HG03439 (cell line): ENCODE data around the gene UBE2E2.
"Not testable (repeated sequence)": the region's sequence is repeated elsewhere in the genome, so short reads cannot be mapped to it uniquely, and the experiment has no call there.

Source experiments
- ATAC-seq: cut with Tn5 transposase; IDR thresholded peaks from one replicate; pipeline ENCODE4 v1.9.1; 2021; ENCODE audit warnings: mild to moderate bottlenecking, moderate library complexity; ENCODE audit not compliant: unreplicated experiment

The UBE2E2 gene

GRCh38 chr3:23202921-23203707, at the start of gene UBE2E2:
Gene UBE2E2, plus strand, starts transcription at chr3:23203327.
- ATAC-seq: peak; percentile 77

- ATAC-seq: no peak
These were observed 49.7 kb upstream of the UBE2E2 start for GRCh38 chr3:23153436-23153835.

GRCh38 chr3:23157331-23157730, 45.8 kb upstream of the UBE2E2 start:
- no peak for ATAC-seq

GRCh38 chr3:23159929-23160328, 43.2 kb upstream of the UBE2E2 start:
- ATAC-seq: no peak

DNA sequence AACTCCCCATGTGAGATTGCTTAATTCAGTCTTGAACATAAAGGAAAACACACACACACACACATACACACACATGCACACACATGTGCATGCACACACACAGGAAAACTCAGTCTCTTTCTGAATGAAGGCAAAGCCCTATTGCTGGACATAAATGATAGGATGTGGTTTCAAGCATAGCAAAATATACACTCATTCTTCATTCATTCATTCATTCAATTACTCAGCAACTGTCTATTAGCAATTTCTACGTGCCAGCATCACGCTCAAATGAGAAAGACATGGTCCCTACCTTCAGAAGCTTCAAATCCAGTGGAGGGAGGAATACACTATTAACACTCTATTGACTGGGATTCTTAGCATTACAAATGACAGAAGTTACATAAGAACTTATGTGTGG, 41.8 kb upstream of the UBE2E2 start:
- ATAC-seq: no peak

- peak; percentile 77 for ATAC-seq
These were observed 41.1 kb upstream of the UBE2E2 start for GRCh38 chr3:23161896-23162570.

DNA sequence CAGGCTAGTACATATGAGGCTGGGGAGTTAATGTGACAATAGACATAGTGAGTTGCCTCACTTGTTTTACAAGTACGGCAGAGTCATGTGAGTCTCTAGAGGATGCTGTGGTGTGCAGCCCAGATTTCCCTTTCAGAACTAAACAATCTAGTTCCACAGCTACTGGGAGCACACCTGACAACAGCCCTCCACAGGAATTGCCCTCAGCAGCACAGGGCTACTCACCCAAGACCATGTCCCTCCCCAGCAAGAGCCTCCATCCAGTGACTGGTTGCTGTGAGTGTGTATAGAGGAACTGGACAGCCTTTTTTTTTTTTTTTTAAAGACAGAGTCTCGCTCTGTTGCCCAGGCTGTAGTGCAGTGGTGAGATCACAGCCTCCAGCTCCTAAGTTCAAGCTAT, 40.2 kb upstream of the UBE2E2 start:
- ATAC-seq: peak; percentile 38

DNA sequence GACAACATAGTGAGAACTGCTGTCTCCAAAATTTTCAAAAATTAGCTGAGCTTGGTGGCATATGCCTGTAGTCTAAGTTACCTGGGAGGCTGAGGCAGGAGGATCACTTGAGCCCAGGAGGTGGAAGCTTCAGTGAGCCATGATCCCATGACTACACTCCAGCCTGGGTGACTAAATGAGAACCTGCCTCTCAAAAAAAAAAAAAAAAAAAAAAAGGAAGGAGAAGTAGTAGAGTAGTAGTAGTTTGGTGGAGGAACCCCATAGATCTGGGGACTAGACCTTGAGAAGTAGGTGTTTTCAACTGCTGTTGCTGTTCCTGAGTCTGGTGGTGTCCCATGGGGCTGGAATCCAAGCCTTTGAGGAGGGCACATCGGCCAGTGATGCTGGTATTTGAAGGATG, 38.4 kb upstream of the UBE2E2 start:
- ATAC-seq: no peak

DNA sequence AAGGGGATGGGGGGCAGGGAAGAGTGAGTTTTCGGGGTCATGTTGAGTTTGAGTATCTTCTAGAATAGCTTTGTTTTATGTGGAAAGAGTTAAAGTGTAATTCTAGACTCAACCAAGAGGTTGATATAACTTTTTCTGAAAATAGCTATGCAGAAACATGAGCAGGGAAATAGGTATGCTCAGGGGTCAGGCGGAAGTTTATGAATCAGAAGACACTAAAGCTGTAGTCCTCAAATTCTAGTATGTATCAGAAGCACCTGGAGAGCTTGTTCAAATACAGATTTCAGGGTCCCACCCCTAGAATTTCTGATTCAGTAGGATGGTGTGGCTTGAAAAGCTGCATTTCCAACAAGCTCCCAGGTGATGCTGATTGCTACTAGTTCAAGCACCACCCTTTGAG, 37.6 kb upstream of the UBE2E2 start:
- ATAC-seq: no peak

DNA sequence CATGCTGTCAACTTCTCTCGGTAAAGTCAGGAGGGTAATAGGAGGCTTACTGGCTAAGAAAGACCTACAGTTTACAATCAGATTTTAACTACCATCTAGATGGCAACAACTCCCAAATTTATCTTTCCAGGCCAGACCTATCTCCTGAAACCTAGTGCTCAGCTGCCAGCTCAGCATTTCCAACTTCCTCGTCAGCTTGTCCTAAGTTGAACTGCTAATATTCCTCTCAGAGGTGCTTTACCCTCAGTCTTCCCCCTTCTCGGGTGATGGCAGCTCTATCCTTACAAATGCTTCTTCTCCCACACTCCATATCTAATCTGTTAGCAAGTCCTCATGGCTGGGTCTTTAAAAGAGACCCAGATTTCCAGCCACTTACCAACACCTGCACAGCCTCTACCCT, 36.9 kb upstream of the UBE2E2 start:
- no peak for ATAC-seq

DNA sequence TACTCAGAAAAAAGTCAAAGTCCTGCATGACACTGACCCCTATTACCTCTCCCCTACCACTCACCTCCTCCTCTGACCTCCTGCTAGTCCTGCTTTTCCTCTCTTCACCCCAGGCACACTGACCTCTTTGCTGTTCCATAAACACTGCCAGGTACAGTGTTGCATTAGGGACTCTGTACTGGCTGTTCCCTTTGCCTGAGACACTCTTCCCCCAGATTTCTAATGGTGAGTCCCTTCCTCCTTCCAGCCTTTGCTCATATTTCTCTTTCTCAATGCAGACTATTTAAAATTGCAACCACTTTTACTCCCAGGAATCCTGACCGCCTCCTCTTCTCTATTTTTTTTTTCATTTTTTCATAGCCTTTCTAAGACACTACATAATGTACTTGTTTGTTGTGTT, 36.3 kb upstream of the UBE2E2 start:
- no peak for ATAC-seq

DNA sequence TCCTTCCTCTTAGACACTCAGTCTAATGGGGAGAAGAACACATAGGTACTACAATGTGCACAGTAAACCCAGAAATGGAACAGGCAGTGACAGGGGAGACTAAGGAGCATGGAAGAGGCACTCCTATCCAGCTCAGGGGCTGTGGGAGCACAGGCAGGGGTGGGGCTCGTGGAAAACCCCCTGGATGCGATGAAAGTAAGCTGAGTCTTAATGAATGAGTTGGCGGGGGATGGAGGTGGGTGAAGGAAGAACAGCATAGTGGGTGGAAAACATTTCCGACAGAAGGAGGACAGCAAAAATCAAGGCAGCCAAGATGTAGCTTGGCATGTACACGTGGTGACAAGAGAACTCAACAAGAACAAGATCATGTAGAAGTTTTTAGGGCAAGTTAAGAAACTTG, 33.6 kb upstream of the UBE2E2 start:
- ATAC-seq: no peak

DNA sequence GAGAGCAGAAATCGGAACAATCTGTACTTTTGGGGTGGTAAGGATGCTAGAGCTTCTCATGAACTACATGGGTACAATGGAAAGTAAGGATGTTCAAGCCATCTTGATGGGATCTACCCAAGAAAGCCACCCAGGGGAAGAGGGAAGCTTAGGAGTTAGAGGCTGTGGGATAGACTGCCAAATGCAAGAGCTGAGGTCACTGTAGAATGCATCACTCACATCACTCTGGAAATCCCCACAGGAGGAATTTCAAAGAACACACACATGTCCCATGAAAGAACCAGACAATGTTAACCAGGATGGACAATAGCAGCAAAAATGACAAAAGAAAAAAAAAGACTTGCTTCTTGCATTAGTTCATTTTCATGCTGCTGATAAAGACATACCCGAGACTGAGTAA, 32.8 kb upstream of the UBE2E2 start:
- ATAC-seq: no peak

- no peak for ATAC-seq
These were observed 31.1 kb upstream of the UBE2E2 start for GRCh38 chr3:23172059-23172458.

DNA sequence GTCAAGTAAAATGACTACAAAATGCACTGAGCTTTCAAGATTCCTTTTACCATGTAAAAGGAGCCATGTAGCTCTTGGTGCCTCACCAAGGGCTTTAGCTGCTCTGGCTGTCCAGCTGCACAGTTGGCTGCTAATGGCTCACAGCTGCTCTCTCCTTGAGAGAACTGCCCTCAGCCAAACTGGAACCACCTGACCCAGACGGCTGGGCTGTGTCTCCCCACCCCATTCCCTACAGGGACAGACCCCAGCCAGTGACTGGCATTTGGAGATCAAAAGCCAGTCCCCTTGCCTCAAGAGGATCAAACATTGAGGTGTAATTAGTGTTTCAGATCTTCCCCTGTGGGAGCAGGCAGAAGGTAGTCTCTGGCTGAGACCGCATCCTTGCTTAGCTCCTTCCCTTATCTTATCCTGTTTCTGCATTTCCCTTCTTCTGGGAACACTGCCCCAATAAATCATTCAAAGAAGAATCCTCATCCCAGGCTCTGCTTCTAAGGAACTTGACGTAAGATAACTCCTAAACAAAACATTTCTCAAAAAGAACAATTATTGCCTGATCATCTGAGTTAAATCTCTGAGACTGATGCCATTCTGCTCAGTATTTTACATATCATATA, 28.6 kb upstream of the UBE2E2 start:
- no peak for ATAC-seq

- no peak for ATAC-seq
These were observed 27.6 kb upstream of the UBE2E2 start for GRCh38 chr3:23175341-23176083.

GRCh38 chr3:23176839-23177238, 26.3 kb upstream of the UBE2E2 start:
- not testable (repeated sequence) for ATAC-seq

DNA sequence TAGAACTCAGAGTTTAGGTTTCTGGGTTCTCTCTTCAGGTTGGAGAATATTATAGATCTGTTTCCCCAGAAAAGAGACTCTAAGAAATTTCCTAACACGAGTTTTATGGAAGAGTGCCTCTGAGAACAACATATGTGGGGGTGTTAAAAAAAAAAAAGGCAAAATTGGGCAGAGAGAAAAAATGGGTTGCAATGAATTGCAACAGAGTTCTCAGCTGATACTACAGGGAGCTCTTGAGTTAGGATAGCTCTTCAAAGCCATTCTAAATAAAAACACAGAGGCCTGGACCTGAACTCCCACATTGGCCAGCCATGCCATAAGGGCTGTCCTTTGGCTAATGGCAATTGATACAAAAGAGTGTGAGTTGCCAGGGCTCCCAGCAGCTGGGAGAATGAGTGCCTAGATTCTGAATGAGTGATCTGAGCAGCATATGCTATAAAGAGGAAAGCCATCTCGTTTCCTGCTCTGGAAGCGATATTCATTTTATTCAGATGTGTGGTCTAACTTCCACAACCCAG, 20.1 kb upstream of the UBE2E2 start:
- no peak for ATAC-seq

DNA sequence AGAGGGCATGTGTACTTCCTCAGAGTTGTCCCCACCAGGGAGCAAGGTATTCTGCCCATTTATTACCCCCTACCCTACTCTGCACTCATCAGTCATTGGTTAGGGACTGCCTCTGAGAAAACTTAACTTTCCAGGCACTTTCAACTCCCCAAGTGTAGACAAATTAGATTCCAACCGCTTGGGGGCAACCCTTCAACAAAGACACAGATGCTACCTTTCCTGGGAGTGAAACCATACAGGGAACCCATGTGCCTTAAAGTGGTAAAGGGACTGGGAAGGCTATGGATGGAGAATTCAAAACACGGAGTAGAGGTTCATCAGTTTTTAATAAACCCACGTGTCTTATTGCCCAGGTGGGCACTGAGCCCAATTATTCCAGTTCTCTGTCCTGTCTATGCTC, 19.4 kb upstream of the UBE2E2 start:
- ATAC-seq: no peak

DNA sequence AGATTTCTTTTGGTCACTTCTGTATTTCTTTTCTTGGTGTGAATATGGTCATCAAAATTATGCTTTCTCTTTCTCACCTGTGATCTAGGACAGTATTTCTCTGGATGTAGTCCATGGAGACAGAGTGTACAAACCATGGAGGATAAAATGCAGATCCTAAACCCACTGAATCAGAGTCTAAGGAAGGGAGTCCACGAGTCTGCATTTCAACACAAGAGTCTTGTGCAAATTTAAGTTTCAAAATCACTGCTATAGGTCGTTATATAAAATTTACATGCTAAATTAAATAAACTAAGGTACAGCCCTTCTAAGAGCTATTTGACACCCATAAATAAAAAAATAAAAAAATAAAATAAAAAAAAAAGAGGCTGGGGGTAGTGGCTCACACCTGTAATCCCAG, 17.3 kb upstream of the UBE2E2 start:
- no peak for ATAC-seq

DNA sequence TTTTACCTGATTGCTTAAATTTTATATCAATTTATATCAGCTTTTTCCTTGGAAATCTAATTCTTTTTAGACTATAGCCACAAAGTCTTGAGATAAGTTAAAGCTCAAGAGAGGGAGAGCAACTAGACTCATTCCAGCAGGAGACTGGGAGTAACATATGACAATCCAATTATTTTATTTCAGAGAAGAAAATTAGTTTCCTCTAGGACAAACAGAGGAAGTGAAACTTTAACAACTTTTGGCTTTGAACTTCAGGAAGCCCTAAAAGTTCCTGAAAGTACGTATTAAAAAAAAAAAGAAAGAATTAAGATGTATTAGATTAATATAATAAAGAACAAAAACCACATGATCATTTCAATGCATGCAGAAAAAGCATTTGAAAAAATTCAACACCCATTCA, 13.9 kb upstream of the UBE2E2 start:
- no peak for ATAC-seq
